Left ventricle myocardium inferior (tissue), 1 donor: ENCODE data around the gene MITF. TPM values are rescaled to one million over a fixed set of nuclear protein-coding genes. Genes with fewer than 3 reads are reported as not detected.
A peak's percentile ranks its signal among the peaks of the same experiment; 100 is the strongest.

ENCODE experiments used
- DNase-seq: peaks from one replicate; pipeline ENCODE4 v3.0.0-alpha.2; 2020
- H3K27ac ChIP-seq: fragments of 200-600 bp; replicated peaks from 2 replicates; pipeline ENCODE4 v1.8.0; 2021
- H3K27me3 ChIP-seq: fragments of 200-600 bp; 2 replicates; pipeline ENCODE4 v1.8.0; 2021; ENCODE audit warnings: low read depth
- H3K36me3 ChIP-seq: fragments of 200-600 bp; 2 replicates; pipeline ENCODE4 v1.8.0; 2021
- H3K4me1 ChIP-seq: fragments of 200-600 bp; 2 replicates; pipeline ENCODE4 v1.8.0; 2021
- H3K4me3 ChIP-seq: fragments of 200-600 bp; 2 replicates; pipeline ENCODE4 v1.8.0; 2021; ENCODE audit warnings: mild to moderate bottlenecking, moderate library complexity
- H3K9me3 ChIP-seq: fragments of 200-600 bp; replicated peaks from 2 replicates; pipeline ENCODE4 v1.8.0; 2021
- intact Hi-C: fragments of 100-400 bp; cut with micrococcal nuclease; formaldehyde crosslinking; loops from one replicate; pipeline ENCODE4 v1.11.0; 2022
- total RNA-seq: library from RNA; stranded (reverse); fragmentation: NEBNext Ultra II Directional; extraction: Animal tissue kit (Norgen Biotek cat#: 25700); gene quantifications from one replicate; pipeline ENCODE4 v1.2.1, GENCODE V29; 2021
- TF ChIP-seq, protein P1 (sequence below): fragments of 200-600 bp; IDR thresholded peaks from 2 replicates; pipeline ENCODE4 v1.8.0; 2021; ENCODE audit warnings: antibody characterized with exemption, mild to moderate bottlenecking, borderline replicate concordance
- donor health status: DM: no; HTN: yes; CAD: no; lungs with severe emphysema.

The MITF gene
- total RNA-seq, 1 donor from 2014 or later: 81.9 TPM

DNA sequence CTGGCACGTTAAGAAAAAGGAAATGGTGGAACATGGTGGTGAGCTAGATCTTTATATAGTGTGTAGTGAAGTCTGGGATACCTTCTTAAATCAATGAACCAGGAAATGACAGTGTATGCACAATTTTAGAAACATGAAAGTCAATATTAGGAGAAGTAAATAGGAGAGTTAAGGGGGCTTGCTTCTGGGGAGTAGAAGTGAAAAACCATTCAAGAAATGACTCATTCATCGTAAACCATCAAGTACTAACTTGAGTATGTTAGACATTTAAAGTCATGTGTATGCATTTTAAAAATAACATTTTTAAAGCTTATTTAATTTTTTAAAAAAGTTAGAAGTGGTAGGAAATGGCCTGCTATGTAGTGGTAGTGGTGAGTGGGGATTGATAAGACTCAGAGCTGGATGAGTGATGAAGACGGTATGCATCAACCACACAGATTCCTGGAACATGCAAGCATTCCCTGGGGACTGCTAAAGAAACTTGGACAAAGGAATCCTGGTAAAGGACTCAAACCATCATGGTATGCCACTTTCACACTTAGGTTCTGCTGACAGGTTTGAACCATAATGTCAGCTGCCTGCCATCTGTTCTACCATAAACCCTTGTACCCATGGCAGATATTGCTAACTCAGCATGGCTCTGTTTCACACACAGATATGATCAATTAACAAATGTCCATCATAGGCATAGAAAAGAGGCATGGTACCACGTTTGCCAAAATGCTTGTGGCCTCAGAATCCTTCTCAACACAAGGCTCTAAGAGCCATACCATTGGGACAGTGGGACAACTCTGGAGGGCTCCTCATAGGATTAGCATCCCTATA lies 28.9 kb upstream of the MITF start:
- DNase-seq: no peak
- Histone ChIP-seq H3K9me3 (no peaks in the 10 kb centered on the region), H3K36me3 (no peaks in the 10 kb centered on the region), H3K4me3 (no peak overlapping the region), H3K4me1 (peaks cover 6% of the 10 kb centered on the region), H3K27ac (no peak overlapping the region), H3K27me3 (no peaks in the 10 kb centered on the region)
- TF ChIP-seq, protein P1, sequence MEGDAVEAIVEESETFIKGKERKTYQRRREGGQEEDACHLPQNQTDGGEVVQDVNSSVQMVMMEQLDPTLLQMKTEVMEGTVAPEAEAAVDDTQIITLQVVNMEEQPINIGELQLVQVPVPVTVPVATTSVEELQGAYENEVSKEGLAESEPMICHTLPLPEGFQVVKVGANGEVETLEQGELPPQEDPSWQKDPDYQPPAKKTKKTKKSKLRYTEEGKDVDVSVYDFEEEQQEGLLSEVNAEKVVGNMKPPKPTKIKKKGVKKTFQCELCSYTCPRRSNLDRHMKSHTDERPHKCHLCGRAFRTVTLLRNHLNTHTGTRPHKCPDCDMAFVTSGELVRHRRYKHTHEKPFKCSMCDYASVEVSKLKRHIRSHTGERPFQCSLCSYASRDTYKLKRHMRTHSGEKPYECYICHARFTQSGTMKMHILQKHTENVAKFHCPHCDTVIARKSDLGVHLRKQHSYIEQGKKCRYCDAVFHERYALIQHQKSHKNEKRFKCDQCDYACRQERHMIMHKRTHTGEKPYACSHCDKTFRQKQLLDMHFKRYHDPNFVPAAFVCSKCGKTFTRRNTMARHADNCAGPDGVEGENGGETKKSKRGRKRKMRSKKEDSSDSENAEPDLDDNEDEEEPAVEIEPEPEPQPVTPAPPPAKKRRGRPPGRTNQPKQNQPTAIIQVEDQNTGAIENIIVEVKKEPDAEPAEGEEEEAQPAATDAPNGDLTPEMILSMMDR: no peak
- intact Hi-C loops: no loop called here

GRCh38 chr3:69712269-69712668 lies 27.0 kb upstream of the MITF start:
- DNase-seq: no peak
- intact Hi-C loops: no loop called here
- Histone ChIP-seq H3K36me3 (no peaks in the 10 kb centered on the region), H3K27me3 (no peaks in the 10 kb centered on the region), H3K4me1 (peaks cover 19% of the 10 kb centered on the region), H3K27ac (no peak overlapping the region), H3K4me3 (no peak overlapping the region), H3K9me3 (no peaks in the 10 kb centered on the region)
- TF ChIP-seq, protein P1: no peak

GRCh38 chr3:69712933-69713332 lies 26.3 kb upstream of the MITF start:
- Histone ChIP-seq H3K27ac (no peak overlapping the region), H3K4me3 (no peak overlapping the region), H3K36me3 (no peaks in the 10 kb centered on the region), H3K4me1 (peaks cover 19% of the 10 kb centered on the region), H3K27me3 (no peaks in the 10 kb centered on the region), H3K9me3 (no peaks in the 10 kb centered on the region)
- TF ChIP-seq, protein P1: no peak
- DNase-seq: no peak
- intact Hi-C loops: no loop called here

GRCh38 chr3:69715204-69715603 lies 24.1 kb upstream of the MITF start:
- no peaks in the 10 kb centered on the region for H3K27me3 ChIP-seq
- no peak overlapping the region for H3K4me3 ChIP-seq
- no peak for DNase-seq
- no peaks in the 10 kb centered on the region for H3K9me3 ChIP-seq
- intact Hi-C loops: no loop called here
- no peak overlapping the region for H3K27ac ChIP-seq
- peaks cover 34% of the 10 kb centered on the region for H3K4me1 ChIP-seq
- H3K36me3 ChIP-seq: no peaks in the 10 kb centered on the region
- TF ChIP-seq, protein P1: no peak

DNA sequence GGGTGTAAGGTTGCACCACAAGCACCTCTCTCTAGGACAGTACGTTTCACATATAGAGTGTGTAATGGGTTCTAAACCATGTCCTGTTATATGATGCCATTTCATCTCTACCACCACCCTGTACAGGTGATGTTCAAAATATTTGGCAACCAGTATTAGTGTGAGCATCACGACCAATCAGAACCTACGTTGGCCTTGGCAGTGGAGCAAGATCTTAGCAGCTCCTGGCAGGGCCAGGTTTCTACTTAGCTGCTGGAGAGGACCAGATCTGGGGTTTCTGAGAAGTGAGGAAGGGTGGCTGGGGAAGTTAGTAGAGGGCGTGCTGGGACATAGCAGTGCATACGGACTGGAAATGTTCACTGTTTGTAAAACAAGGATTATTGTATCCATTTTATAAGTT lies 23.1 kb upstream of the MITF start:
- no peaks in the 10 kb centered on the region for H3K9me3 ChIP-seq
- peak overlapping the region; percentile 24 for H3K27ac ChIP-seq
- H3K4me3 ChIP-seq: no peak overlapping the region
- TF ChIP-seq, protein P1: no peak
- H3K27me3 ChIP-seq: no peaks in the 10 kb centered on the region
- H3K36me3 ChIP-seq: no peaks in the 10 kb centered on the region
- peaks cover 44% of the 10 kb centered on the region for H3K4me1 ChIP-seq
- peak; percentile 50 for DNase-seq
- intact Hi-C loops: no loop called here
